ENCODE results near the gene NRXN3.

Gene NRXN3

DNA sequence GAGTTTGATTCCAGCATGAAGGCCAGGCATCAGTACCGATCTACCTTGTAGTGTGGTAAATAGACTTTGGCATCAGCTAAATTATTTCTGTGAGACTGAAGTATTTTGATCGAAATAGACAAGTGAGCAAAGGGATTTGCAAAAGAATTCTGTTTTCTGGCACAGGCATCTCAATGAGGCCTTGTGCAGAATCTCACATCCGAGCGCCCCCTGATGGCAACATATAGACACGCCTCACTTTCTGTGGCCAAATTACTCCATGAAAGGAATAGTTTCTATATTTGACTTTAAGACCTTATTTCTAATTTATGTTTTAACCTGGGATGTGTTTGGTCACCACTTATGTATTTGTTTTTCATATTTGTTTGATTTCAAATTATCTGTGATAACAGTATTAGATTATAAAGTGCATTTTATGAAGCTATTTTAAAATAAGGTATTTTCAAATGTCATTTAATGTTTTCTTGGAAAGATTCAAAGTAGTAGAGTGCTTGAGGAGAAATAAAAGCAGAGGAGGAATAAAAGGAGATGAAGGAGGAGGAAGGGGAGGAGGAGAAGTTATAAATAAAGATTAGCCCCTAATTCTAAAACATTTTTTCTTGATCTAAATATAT lies 731.9 kb downstream of the NRXN3 start:
- TF ChIP-seq, protein P1, sequence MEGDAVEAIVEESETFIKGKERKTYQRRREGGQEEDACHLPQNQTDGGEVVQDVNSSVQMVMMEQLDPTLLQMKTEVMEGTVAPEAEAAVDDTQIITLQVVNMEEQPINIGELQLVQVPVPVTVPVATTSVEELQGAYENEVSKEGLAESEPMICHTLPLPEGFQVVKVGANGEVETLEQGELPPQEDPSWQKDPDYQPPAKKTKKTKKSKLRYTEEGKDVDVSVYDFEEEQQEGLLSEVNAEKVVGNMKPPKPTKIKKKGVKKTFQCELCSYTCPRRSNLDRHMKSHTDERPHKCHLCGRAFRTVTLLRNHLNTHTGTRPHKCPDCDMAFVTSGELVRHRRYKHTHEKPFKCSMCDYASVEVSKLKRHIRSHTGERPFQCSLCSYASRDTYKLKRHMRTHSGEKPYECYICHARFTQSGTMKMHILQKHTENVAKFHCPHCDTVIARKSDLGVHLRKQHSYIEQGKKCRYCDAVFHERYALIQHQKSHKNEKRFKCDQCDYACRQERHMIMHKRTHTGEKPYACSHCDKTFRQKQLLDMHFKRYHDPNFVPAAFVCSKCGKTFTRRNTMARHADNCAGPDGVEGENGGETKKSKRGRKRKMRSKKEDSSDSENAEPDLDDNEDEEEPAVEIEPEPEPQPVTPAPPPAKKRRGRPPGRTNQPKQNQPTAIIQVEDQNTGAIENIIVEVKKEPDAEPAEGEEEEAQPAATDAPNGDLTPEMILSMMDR (IDR thresholded peaks at IDR 0.05; ENCODE audit: low read depth, low read length, missing control alignments): peak; percentile 72
- DNase-seq (ENCODE audit: low read depth): peak; percentile 13
- in situ Hi-C loops (cut with HindIII; ENCODE audit: low sequenced_read_pairs): no loop called here
- no peak overlapping the region for H3K4me3 ChIP-seq (ENCODE audit: low read depth, low read length)

DNA sequence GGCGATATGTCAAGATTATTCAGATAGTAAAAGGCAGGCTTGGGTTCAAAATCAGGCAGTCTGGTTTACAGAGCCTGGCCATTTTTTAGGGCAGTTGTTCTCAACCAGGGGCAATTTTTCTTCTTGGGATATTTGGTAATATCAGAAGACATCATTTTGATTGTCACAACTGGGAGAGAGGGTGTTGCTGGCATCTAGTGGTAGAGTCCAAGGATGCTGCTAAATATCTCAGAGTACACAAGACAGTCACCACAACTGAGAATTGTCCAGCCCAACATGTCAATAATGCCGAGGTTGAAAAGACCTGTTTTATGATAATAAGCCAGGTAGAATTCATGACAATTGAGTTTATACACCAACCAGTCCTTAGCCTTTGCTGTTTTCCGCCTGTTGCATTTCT lies 733.9 kb downstream of the NRXN3 start:
- no peak overlapping the region for H3K4me3 ChIP-seq (ENCODE audit: low read depth, low read length)
- TF ChIP-seq, protein P1 (IDR thresholded peaks at IDR 0.05; ENCODE audit: low read depth, low read length, missing control alignments): no peak
- in situ Hi-C loops (cut with HindIII; ENCODE audit: low sequenced_read_pairs): no loop called here
- no peak for DNase-seq (ENCODE audit: low read depth)

DNA sequence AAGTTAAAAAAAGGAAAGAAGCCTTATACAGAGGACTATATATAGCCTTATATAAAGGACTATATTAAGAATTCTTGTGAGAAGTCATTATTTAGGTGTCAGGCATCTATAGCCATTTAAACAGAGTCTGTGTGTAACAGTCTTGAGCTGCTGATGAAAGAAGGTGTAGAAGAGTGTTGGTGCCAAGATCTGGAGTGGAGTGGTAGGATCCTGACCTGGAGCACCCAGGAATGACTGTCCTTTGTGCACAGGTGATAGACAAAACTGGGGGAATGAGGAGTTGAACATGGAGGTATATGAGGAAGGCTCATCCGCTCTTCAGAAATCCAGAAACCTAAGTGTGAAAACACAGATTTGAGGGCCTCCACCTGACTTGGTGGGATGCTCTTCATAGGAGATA lies 747.3 kb downstream of the NRXN3 start:
- DNase-seq (ENCODE audit: low read depth): no peak
- no peak overlapping the region for H3K4me3 ChIP-seq (ENCODE audit: low read depth, low read length)
- TF ChIP-seq, protein P1 (IDR thresholded peaks at IDR 0.05; ENCODE audit: low read depth, low read length, missing control alignments): no peak
- in situ Hi-C loops (cut with HindIII; ENCODE audit: low sequenced_read_pairs): no loop called here

DNA sequence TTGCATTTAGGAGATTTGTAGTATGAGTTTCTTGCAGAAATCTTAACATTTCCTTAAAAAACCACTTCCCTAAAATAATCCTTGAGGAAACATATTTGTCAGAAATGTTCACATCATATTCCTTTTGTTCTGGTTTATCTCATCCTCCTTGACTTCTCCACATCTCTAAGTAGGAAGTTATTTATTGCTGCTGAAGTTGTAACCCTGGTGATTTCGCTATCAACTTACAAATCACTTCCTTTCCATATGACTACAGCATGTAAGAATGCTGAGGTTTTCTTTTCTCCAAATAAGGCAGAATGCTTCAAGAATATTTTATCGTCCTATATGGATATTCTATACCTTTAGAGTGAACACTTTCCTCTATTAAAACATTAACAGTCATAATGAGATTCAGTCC lies 751.7 kb downstream of the NRXN3 start:
- peak; percentile 38 for DNase-seq (ENCODE audit: low read depth)
- TF ChIP-seq, protein P1 (IDR thresholded peaks at IDR 0.05; ENCODE audit: low read depth, low read length, missing control alignments): no peak
- H3K4me3 ChIP-seq (ENCODE audit: low read depth, low read length): no peak overlapping the region
- in situ Hi-C loops (cut with HindIII; ENCODE audit: low sequenced_read_pairs): no loop called here

DNA sequence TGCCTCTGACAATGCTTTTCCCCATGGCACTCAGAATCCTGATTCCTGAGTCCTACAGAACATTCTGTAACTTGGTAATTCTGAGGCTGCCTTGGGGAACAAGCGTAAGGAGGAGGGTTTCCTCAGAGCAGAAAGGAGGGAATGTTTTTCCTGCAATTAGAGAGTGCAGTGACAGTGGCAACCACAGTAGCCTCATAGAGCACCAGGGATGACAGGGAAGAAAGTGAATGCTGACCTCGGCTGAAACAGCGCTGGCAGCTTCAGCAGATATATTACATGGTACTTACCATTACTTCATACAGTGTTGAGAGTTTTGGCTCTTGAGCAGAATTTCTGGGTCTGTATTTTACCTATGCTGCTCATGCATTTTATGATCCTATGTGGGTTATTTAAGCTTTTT lies 757.1 kb downstream of the NRXN3 start:
- DNase-seq (ENCODE audit: low read depth): no peak
- in situ Hi-C loops (cut with HindIII; ENCODE audit: low sequenced_read_pairs): no loop called here
- no peak overlapping the region for H3K4me3 ChIP-seq (ENCODE audit: low read depth, low read length)
- TF ChIP-seq, protein P1 (IDR thresholded peaks at IDR 0.05; ENCODE audit: low read depth, low read length, missing control alignments): no peak

DNA sequence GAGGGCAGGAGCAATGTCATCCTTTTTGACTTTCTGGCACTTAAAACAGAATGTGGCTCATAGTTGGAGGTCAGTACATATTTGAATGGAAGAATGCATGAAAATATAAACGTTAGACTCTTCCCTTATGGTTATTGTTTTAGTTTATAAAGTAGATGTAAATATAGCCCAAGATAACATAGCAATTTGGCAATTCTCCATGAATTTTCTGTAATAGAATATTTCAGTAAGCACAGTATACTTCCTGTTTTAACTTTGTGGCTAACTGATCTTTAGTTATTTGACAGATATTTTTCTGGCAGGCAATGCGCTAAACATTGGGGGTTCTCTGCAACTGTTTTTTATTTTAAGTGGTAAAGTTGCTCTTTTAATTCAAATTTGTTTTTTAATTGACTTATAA lies 763.0 kb downstream of the NRXN3 start:
- TF ChIP-seq, protein P1 (IDR thresholded peaks at IDR 0.05; ENCODE audit: low read depth, low read length, missing control alignments): no peak
- no peak overlapping the region for H3K4me3 ChIP-seq (ENCODE audit: low read depth, low read length)
- no peak for DNase-seq (ENCODE audit: low read depth)
- in situ Hi-C loops (cut with HindIII; ENCODE audit: low sequenced_read_pairs): no loop called here

Data from astrocyte of the cerebellum (primary cell).